AG04449 (cell line): ENCODE measurements around the gene RHNO1.

Experiments used
- CTCF ChIA-PET: fragments of 350-600 bp; formaldehyde crosslinking; extraction: SDS; loops from one replicate; lab custom pipeline; 2021; ENCODE audit warnings: antibody characterized with exemption; lab: Yijun Ruan, JAX
- POLR2A ChIA-PET: fragments of 400-600, 350-600 bp; formaldehyde crosslinking; extraction: SDS; loops from one replicate; lab custom pipeline; 2020; ENCODE audit warnings: antibody characterized with exemption, inconsistent platforms; lab: Yijun Ruan, JAX
- DNase-seq: peaks from one replicate; pipeline ENCODE4 v3.0.0-alpha.2; 2010; ENCODE audit warnings: low read depth, low spot score
- H3K4me3 ChIP-seq: 2 replicates; pipeline ENCODE4 v1.5.1; 2011; ENCODE audit warnings: low read depth, mild to moderate bottlenecking, control low read depth, low read length
- CTCF ChIP-seq: IDR thresholded peaks from one replicate; pipeline ENCODE4 v1.5.1; 2011; ENCODE audit warnings: mild to moderate bottlenecking, moderate library complexity, low read length, control low read depth, inconsistent platforms; ENCODE audit not compliant: insufficient read depth; ENCODE audit errors: missing control alignments

Gene RHNO1, protein sequence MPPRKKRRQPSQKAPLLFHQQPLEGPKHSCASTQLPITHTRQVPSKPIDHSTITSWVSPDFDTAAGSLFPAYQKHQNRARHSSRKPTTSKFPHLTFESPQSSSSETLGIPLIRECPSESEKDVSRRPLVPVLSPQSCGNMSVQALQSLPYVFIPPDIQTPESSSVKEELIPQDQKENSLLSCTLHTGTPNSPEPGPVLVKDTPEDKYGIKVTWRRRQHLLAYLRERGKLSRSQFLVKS

DNA sequence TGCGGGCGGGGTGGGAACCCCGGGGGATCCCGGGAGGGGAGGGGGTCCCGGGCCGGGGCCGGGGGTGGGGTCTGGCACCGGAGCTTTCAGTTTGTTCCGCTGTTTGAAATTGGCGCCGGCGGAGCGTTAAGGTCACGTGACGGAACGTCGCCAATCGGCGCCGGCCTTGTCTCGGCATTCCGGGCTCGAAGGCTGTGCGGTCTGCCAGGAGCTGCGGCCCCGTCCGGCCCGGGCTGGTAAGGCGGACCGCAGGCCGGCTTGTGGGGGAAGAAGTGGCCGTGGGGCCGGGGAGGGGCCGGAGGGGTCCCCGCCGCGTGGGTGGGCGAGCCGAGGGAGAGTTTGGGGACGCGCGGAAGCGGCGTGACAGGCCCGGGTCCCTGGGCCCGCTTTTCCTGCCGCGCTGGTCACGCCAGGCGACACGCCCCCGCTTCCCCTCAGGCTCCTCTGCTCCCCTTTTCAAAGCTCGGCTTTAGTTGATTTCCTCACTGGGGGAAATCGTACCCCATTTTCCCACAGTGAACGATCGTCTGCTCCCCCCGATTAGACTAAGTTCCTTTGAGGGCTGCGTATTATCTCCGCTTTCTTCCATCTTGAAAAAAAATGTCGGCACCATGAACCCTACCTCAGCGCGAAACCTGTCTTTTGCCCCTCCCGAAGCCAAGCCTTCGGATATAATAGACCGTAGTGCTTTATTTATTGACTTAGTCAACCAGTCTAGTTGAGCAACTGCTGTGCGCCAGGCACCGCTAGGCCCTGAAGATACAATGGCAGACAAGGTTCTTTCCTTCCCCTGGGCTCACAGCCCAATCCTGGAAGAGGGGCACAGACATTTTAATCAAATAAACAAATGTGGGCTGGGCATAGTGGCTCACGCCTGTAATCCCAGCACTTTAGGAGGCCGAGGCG lies at the start of gene RHNO1, which contains the start of gene FOXM1:
RHNO1 (plus strand) TSS at position 177 of the 906 bp plus-strand sequence. CDS start 8,144 bp downstream, outside the sequence.
FOXM1 (minus strand) TSS at position 128 of the 906 bp plus-strand sequence. CDS start 2,696 bp downstream, outside the sequence.
- POLR2A ChIA-PET, result interaction anchor here (1.1 to 1.3 kb wide), 2 partner anchors 13 to 15 kb away, joined by 3 to 5 read pairs; partner anchors contain the start of gene TULP3
- no peak for DNase-seq
- peak; percentile 26 for TF ChIP-seq CTCF
- H3K4me3 ChIP-seq, result peak within 1 kb of the TSS; percentile 76
- CTCF ChIA-PET, result interaction anchor here (0.7 to 2.6 kb wide), 7 partner anchors 10 to 157 kb away, joined by 3 to 21 read pairs (median 5); partner anchors contain the start of gene ITFG2

- H3K4me3 ChIP-seq, result no peak overlapping the region
- DNase-seq, result no peak
- ChIA-PET CTCF (no interaction called here), POLR2A (no interaction called here)
- TF ChIP-seq CTCF, result no peak
Observed at GRCh38 chr12:2829275-2829674, 47.7 kb upstream of the RHNO1 start.

DNA sequence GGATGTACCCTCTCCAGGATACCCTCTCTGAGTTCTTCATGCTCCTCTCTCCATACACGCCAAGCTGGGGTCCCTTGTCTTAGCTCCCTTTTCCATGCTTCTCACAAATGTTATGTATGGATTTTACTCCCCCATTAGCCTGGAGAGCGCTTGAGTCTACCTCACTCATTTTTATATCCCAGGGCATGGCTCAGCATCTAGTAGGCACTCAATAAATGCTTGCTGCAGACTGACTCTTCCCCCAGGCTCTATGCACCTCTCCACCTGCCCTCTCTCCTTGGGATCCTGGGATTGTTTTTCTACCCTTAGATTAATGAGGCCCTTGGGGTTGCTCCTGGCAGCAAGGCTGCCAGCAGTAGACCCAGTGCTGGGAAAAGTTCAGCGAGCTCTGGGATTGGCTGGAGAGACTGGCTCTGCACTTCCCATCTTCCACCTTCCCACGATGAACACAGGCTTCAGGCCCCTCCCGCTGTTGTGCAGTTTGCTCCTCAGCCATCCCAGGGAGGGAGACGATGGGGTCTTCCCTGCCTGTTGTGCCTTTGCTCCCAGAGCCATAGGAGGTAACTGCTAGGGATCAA lies 44.4 kb upstream of the RHNO1 start:
- ChIA-PET CTCF (interaction anchor here (0.9 to 9.4 kb wide), 4 partner anchors 8 to 52 kb away, joined by 3 to 90 read pairs (median 4); no protein-coding TSS in a partner anchor), POLR2A (no interaction called here)
- TF ChIP-seq CTCF, result no peak
- no peak overlapping the region for H3K4me3 ChIP-seq
- DNase-seq, result no peak

GRCh38 chr12:2833327-2833726 lies 43.7 kb upstream of the RHNO1 start:
- CTCF ChIA-PET, result interaction anchor here (0.9 to 9.4 kb wide), 4 partner anchors 9 to 209 kb away, joined by 3 to 90 read pairs (median 5); no protein-coding TSS in a partner anchor
- no peak for DNase-seq
- POLR2A ChIA-PET, result interaction anchor here (0.9 kb wide), 1 partner anchor 57 kb away, joined by 3 read pairs; the partner anchor contains the start of gene TULP3
- no peak for TF ChIP-seq CTCF
- H3K4me3 ChIP-seq, result no peak overlapping the region

DNA sequence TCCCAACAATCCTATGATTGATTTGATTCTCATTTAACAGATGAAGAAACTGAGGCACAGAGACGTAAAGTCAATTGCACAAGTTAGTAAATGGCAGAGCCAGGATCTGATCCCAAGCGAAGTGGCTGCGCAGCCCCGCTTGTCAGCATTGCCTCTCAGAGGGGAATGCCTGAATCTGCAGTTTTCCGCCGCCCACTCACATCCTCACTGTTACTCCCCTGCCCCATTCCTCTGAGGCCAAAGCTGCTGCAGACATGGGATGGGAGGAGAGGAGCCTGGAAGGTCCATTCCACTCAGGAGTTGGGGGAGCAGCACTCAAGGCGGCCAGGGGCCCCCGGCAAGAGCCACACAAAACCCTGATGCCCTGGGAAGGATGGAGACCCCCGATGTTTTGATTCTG lies 43.2 kb upstream of the RHNO1 start:
- ChIA-PET CTCF (interaction anchor here (0.9 to 9.4 kb wide), 6 partner anchors 9 to 208 kb away, joined by 3 to 90 read pairs (median 5); no protein-coding TSS in a partner anchor), POLR2A (interaction anchor here (0.9 kb wide), 1 partner anchor 57 kb away, joined by 3 read pairs; the partner anchor contains the start of gene TULP3)
- TF ChIP-seq CTCF, result no peak
- no peak overlapping the region for H3K4me3 ChIP-seq
- no peak for DNase-seq
